PC-9 (cell line): ENCODE results near the gene SREK1IP1. TPM values are rescaled to one million over a fixed set of nuclear protein-coding genes. Genes with fewer than 3 reads are reported as not detected.

ENCODE experiments used
- BruUV-seq: library from RNA; stranded (reverse); fragments of 400-500 nt; replicated peaks from 2 replicates; lab custom pipeline; 2021; lab: Mats Ljungman, UMichigan
- CTCF ChIA-PET: fragments of 300-600 bp; sonication (Branson Sonifier 250); formaldehyde crosslinking; loops from one replicate; lab custom pipeline; 2022; ENCODE audit warnings: antibody characterized with exemption; lab: Charles Lee
- POLR2A ChIA-PET: fragments of 300-600 bp; sonication (Branson Sonifier 250); formaldehyde crosslinking; loops from one replicate; lab custom pipeline; 2022; ENCODE audit warnings: antibody characterized with exemption; ENCODE audit not compliant: unreplicated experiment; lab: Charles Lee
- DNase-seq, 2 experiments: peaks; one replicate each; pipeline versions ENCODE4 v3.0.0 to v3.0.0-alpha.2; 2015 to 2022; ENCODE audit warnings: mixed read lengths in 1 of 2
- H2AFZ ChIP-seq: fragments of 200-600 bp; sonication (generic); 2 replicates; pipeline ENCODE4 v1.8.1; 2017; ENCODE audit warnings: antibody characterized with exemption
- H3F3A ChIP-seq: fragments of 200-600 bp; sonication (generic); 2 replicates; pipeline ENCODE4 v1.8.1; 2017; ENCODE audit warnings: antibody characterized with exemption, mild to moderate bottlenecking, low read depth; ENCODE audit not compliant: insufficient read depth
- H3K27ac ChIP-seq: fragments of 200-600 bp; sonication (generic); 2 replicates; pipeline ENCODE4 v1.6.1; 2016; ENCODE audit warnings: mixed run types
- H3K27me3 ChIP-seq: fragments of 200-600 bp; sonication (generic); 2 replicates; pipeline ENCODE4 v1.6.1; 2016; ENCODE audit warnings: low read depth, mixed run types; ENCODE audit not compliant: insufficient read depth
- H3K36me3 ChIP-seq: fragments of 200-600 bp; sonication (generic); 2 replicates; pipeline ENCODE4 v1.6.1; 2016; ENCODE audit warnings: low read depth, mixed run types
- H3K4me1 ChIP-seq: fragments of 200-600 bp; sonication (generic); replicated peaks from 2 replicates; pipeline ENCODE4 v1.6.1; 2016; ENCODE audit warnings: mixed run types; ENCODE audit not compliant: insufficient read depth
- H3K4me2 ChIP-seq: fragments of 200-600 bp; sonication (generic); 2 replicates; pipeline ENCODE4 v1.6.1; 2017; ENCODE audit warnings: mixed run types
- H3K4me3 ChIP-seq: fragments of 200-600 bp; sonication (generic); 2 replicates; pipeline ENCODE4 v1.6.1; 2016; ENCODE audit warnings: mixed run types
- H3K79me2 ChIP-seq: fragments of 200-600 bp; sonication (generic); 2 replicates; pipeline ENCODE4 v1.6.1; 2017; ENCODE audit warnings: low read depth, mixed run types
- H3K9me2 ChIP-seq: fragments of 200-600 bp; sonication (generic); 2 replicates; pipeline ENCODE4 v1.8.1; 2017; ENCODE audit warnings: mild to moderate bottlenecking; ENCODE audit not compliant: insufficient read depth
- H3K9me3 ChIP-seq: fragments of 200-600 bp; sonication (generic); 2 replicates; pipeline ENCODE4 v1.8.1; 2016; ENCODE audit warnings: low read depth; ENCODE audit not compliant: insufficient read depth
- H4K20me1 ChIP-seq: fragments of 200-600 bp; sonication (generic); 2 replicates; pipeline ENCODE4 v1.8.1; 2017; ENCODE audit not compliant: insufficient read depth
- CTCF ChIP-seq: fragments of 200-600 bp; sonication (generic); conservative IDR thresholded peaks from 2 replicates; pipeline ENCODE4 v1.6.1; 2017; ENCODE audit warnings: mixed run types, antibody characterized with exemption, mild to moderate bottlenecking, moderate library complexity
- EZH2 ChIP-seq: fragments of 200-600 bp; sonication (generic); IDR thresholded peaks from 2 replicates; pipeline ENCODE4 v1.8.0; 2017; ENCODE audit warnings: antibody characterized with exemption, low read depth
- intact Hi-C: fragments of 100-400 bp; cut with micrococcal nuclease; formaldehyde crosslinking; loops from one replicate; pipeline ENCODE4 v1.10.0; 2022; ENCODE audit not compliant: unreplicated experiment
- total RNA-seq: library from RNA; stranded (reverse); gene quantifications from 2 replicates; pipeline ENCODE4 v1.2.3, GENCODE V29; 2021

The SREK1IP1 gene
- total RNA-seq, 1 experiment from 2014 or later = 10.9 TPM

GRCh38 chr5:64800926-64801325, 32.4 kb upstream of the SREK1IP1 start:
- Histone ChIP-seq H3K79me2 (no peaks in the 10 kb centered on the region), H2AFZ (no peak overlapping the region), H3K27me3 (no peaks in the 10 kb centered on the region), H4K20me1 (no peaks in the 10 kb centered on the region), H3F3A (no peaks in the 10 kb centered on the region), H3K4me2 (no peak overlapping the region), H3K4me3 (no peak overlapping the region), H3K9me3 (no peaks in the 10 kb centered on the region), H3K36me3 (0 out of 2 replicates have a peak, but pooled peaks cover 4% of the 10 kb centered on the region), H3K9me2 (no peaks in the 10 kb centered on the region), H3K4me1 (no peaks in the 10 kb centered on the region), H3K27ac (no peak overlapping the region)
- CTCF ChIA-PET = no interaction called here
- intact Hi-C loops = no loop called here
- TF ChIP-seq CTCF (no peak), EZH2 (no peak)
- no TSS peak for BruUV-seq
- DNase-seq = no peak
- POLR2A ChIA-PET = no interaction called here

GRCh38 chr5:64796301-64796700, 27.8 kb upstream of the SREK1IP1 start:
- no TSS peak for BruUV-seq
- H3K36me3 ChIP-seq = no peaks in the 10 kb centered on the region
- H3K4me1 ChIP-seq = no peaks in the 10 kb centered on the region
- no peaks in the 10 kb centered on the region for H3K9me3 ChIP-seq
- H3K4me2 ChIP-seq = no peak overlapping the region
- POLR2A ChIA-PET = no interaction called here
- TF ChIP-seq EZH2 (no peak), CTCF (no peak)
- no peaks in the 10 kb centered on the region for H3K27me3 ChIP-seq
- no peaks in the 10 kb centered on the region for H3K79me2 ChIP-seq
- no peak for DNase-seq
- H3F3A ChIP-seq = no peaks in the 10 kb centered on the region
- H3K4me3 ChIP-seq = no peak overlapping the region
- H2AFZ ChIP-seq = no peak overlapping the region
- no peaks in the 10 kb centered on the region for H4K20me1 ChIP-seq
- no peaks in the 10 kb centered on the region for H3K9me2 ChIP-seq
- H3K27ac ChIP-seq = no peak overlapping the region
- CTCF ChIA-PET = no interaction called here
- intact Hi-C loops = no loop called here

GRCh38 chr5:64794053-64794770, 25.7 kb upstream of the SREK1IP1 start:
- no peak for DNase-seq
- Histone ChIP-seq H3F3A (no peaks in the 10 kb centered on the region), H3K4me3 (no peak overlapping the region), H3K36me3 (no peaks in the 10 kb centered on the region), H3K27ac (no peak overlapping the region), H3K4me2 (no peak overlapping the region), H3K4me1 (no peaks in the 10 kb centered on the region), H4K20me1 (no peaks in the 10 kb centered on the region), H3K9me3 (no peaks in the 10 kb centered on the region), H2AFZ (no peak overlapping the region), H3K79me2 (no peaks in the 10 kb centered on the region), H3K9me2 (no peaks in the 10 kb centered on the region), H3K27me3 (no peaks in the 10 kb centered on the region)
- TF ChIP-seq CTCF (no peak), EZH2 (no peak)
- POLR2A ChIA-PET = no interaction called here
- intact Hi-C loops = no loop called here
- BruUV-seq = no TSS peak
- CTCF ChIA-PET = no interaction called here
